NT2/D1 (cell line): ENCODE measurements around the gene VAT1.

Experiments used
- SUZ12 ChIP-seq: IDR thresholded peaks from 2 replicates; pipeline ENCODE4 v1.6.1; 2011; ENCODE audit not compliant: insufficient read length, insufficient read depth; ENCODE audit errors: extremely low read depth
- YY1 ChIP-seq: IDR thresholded peaks from 2 replicates; pipeline ENCODE4 v1.6.1; 2011; ENCODE audit not compliant: insufficient read length, insufficient read depth

- TF ChIP-seq YY1 (no peak), SUZ12 (no peak)
Observed at GRCh38 chr17:43025766-43026537, 3.8 kb upstream of the VAT1 start.
